Left lung (tissue), 10 donors: Measurements from ENCODE around the gene DENND1A. TPM values are rescaled to one million over a fixed set of nuclear protein-coding genes. Genes with fewer than 3 reads are reported as not detected.

Source experiments
- ATAC-seq: fragments of 200-7000 bp; cut with Tn5 transposase; one replicate; pipeline ENCODE4 v1.9.1; 2020; ENCODE audit warnings: moderate library complexity
- DNase-seq, 4 donors: peaks; one replicate each; pipeline ENCODE4 v3.0.0-alpha.2; 2013 to 2020
- H3K27ac ChIP-seq, 2 donors: fragments of 200-600 bp; sonication (generic) in 1 of 2; one replicate each; pipeline versions ENCODE4 v1.5.0 to v1.8.0; 2020 to 2021
- H3K27me3 ChIP-seq, 2 donors: fragments of 200-600 bp; sonication (generic) in 1 of 2; one replicate each; pipeline versions ENCODE4 v1.5.0 to v1.8.0; 2020 to 2021
- H3K36me3 ChIP-seq, 2 donors: fragments of 200-600 bp; sonication (generic) in 1 of 2; one replicate each; pipeline versions ENCODE4 v1.5.0 to v1.8.0; 2020 to 2021
- H3K4me1 ChIP-seq, 2 donors: fragments of 200-600 bp; one replicate each; pipeline ENCODE4 v1.8.0; 2021
- H3K4me3 ChIP-seq, 2 donors: fragments of 200-600 bp; sonication (generic) in 1 of 2; one replicate each; pipeline versions ENCODE4 v1.5.0 to v1.8.0; 2020 to 2021; ENCODE audit warnings: mild to moderate bottlenecking in 1 of 2
- H3K9me3 ChIP-seq, 2 donors: fragments of 200-600 bp; sonication (generic) in 1 of 2; one replicate each; pipeline versions ENCODE4 v1.5.0 to v1.8.0; 2020 to 2021
- intact Hi-C, 2 donors: fragments of 100-400 bp; cut with DNase I; formaldehyde crosslinking; loops; one replicate each; pipeline versions ENCODE4 v1.11.2 to v1.14.2; 2022
- polyA plus RNA-seq, 6 donors: library from polyadenylated mRNA; unstranded; fragments of 120-200 nt; gene quantifications; one replicate each; pipeline ENCODE4 v1.2.1, GENCODE V29; 2013; ENCODE audit not compliant: insufficient read length in 6 of 6
- total RNA-seq, 2 donors: library from RNA; stranded (reverse); fragmentation: NEBNext Ultra II Directional; extraction: Animal tissue kit (Norgen Biotek cat#: 25700); gene quantifications; one replicate each; pipeline ENCODE4 v1.2.1, GENCODE V29; 2021
- TF ChIP-seq, protein P1 (sequence below), 2 donors: fragments of 200-600 bp; sonication (generic) in 1 of 2; IDR thresholded peaks; one replicate each; pipeline versions ENCODE4 v1.5.0 to v1.8.0; 2021; ENCODE audit warnings: antibody characterized with exemption in 2 of 2
- donor health status: DM: no; HTN: yes; CAD: no.
- donor health status: DM: no; HTN: no; CAD: no.

The DENND1A gene
- total and polyA plus RNA-seq, 8 donors: 8.3 to 23.2 (median 9.7) TPM

DNA sequence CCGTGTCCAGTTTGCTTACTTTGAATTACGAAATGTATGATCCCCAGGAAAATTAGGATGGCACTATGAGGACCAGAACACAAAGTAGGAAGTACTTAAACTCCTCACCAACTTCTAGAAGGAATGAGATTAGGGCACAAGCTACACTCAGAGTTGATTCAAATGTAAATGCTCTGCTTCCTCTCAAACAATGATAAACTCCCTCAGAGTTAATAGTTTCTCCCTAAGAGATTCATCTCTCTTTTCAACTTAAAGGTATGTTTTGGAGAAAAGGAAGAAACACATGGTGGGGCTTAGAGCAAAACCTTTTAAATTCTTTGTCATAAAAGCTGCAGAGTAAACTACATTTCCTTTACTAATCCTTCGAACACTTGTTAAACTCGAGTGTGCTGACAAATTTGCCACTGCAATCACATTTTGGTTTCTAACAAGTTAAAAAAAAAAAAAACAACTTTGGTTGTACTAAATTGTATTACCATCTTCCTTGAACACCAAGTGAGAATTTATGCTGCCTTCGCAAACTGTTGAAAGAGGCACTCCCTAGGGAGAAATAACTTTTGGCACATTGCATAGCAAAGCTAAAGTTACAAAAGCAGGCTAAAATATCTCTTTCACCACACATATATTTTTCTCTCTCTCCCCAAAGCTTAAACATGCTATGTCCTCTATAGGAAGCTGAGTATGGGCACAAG lies 66.6 kb downstream of the DENND1A start:
- DNase-seq (no peak), ATAC-seq (no peak)
- intact Hi-C loops: no loop called here
- Histone ChIP-seq H3K4me1 (peaks cover 0 to 68% of the 10 kb centered on the region in 2 donors), H3K36me3 (no peaks in the 10 kb centered on the region), H3K4me3 (no peak overlapping the region), H3K27me3 (no peaks in the 10 kb centered on the region), H3K9me3 (no peaks in the 10 kb centered on the region), H3K27ac (no peak overlapping the region)
- TF ChIP-seq, protein P1, sequence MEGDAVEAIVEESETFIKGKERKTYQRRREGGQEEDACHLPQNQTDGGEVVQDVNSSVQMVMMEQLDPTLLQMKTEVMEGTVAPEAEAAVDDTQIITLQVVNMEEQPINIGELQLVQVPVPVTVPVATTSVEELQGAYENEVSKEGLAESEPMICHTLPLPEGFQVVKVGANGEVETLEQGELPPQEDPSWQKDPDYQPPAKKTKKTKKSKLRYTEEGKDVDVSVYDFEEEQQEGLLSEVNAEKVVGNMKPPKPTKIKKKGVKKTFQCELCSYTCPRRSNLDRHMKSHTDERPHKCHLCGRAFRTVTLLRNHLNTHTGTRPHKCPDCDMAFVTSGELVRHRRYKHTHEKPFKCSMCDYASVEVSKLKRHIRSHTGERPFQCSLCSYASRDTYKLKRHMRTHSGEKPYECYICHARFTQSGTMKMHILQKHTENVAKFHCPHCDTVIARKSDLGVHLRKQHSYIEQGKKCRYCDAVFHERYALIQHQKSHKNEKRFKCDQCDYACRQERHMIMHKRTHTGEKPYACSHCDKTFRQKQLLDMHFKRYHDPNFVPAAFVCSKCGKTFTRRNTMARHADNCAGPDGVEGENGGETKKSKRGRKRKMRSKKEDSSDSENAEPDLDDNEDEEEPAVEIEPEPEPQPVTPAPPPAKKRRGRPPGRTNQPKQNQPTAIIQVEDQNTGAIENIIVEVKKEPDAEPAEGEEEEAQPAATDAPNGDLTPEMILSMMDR (IDR thresholded peaks at IDR 0.05): no peak

- Histone ChIP-seq H3K27me3 (no peaks in the 10 kb centered on the region), H3K27ac (no peak overlapping the region), H3K4me1 (peaks cover 0 to 57% of the 10 kb centered on the region in 2 donors), H3K36me3 (no peaks in the 10 kb centered on the region), H3K9me3 (no peaks in the 10 kb centered on the region), H3K4me3 (no peak overlapping the region)
- no peak for ATAC-seq
- intact Hi-C loops: no loop called here
- no peak for DNase-seq
- TF ChIP-seq, protein P1 (IDR thresholded peaks at IDR 0.05): no peak
Observed at GRCh38 chr9:123861756-123862120, 68.2 kb downstream of the DENND1A start.

DNA sequence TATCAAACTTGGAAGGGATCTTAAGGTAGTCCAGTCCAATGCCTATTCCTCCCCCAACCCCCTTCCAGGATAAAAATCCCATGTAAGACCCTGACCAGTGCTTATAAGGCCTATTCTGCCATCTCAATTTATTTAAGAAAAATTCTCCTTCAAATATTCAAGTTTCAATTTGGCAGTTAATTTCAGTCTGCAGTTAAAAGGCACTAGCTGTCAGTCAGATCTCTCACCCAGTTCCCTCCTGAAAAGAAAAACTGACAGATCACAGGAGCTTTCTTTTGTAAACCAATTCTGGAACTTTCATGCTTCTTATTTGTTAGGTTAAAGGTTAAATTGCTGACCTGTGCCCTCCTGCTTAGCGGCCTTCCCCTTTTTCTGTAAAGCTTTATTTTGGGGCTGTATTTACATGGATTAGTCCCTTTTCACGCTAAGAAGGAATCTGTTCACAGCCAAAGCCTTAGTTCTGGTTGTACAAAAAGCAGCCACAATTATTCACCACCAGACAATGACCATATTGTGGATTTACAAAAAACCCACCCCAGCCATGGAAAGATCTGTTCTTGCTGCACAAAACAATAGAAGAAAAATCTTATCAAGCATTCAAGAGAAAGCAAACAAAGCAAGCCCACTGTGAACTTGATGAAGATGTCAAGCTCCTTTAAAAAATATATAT lies 68.7 kb downstream of the DENND1A start:
- TF ChIP-seq, protein P1 (IDR thresholded peaks at IDR 0.05): no peak
- peaks cover 0 to 53% of the 10 kb centered on the region in 2 donors for H3K4me1 ChIP-seq
- DNase-seq (no peak), ATAC-seq (no peak)
- no peak overlapping the region for H3K4me3 ChIP-seq
- intact Hi-C loops: no loop called here
- no peak overlapping the region for H3K27ac ChIP-seq
- no peaks in the 10 kb centered on the region for H3K9me3 ChIP-seq
- no peaks in the 10 kb centered on the region for H3K27me3 ChIP-seq
- no peaks in the 10 kb centered on the region for H3K36me3 ChIP-seq

GRCh38 chr9:123860603-123861002 lies 69.3 kb downstream of the DENND1A start:
- Histone ChIP-seq H3K27ac (no peak overlapping the region), H3K36me3 (no peaks in the 10 kb centered on the region), H3K27me3 (no peaks in the 10 kb centered on the region), H3K4me1 (peaks cover 0 to 46% of the 10 kb centered on the region in 2 donors), H3K9me3 (no peaks in the 10 kb centered on the region), H3K4me3 (no peak overlapping the region)
- intact Hi-C loops: no loop called here
- ATAC-seq: no peak
- TF ChIP-seq, protein P1 (IDR thresholded peaks at IDR 0.05): no peak
- no peak for DNase-seq

GRCh38 chr9:123852403-123852802 lies 77.5 kb downstream of the DENND1A start:
- intact Hi-C loops: no loop called here
- Histone ChIP-seq H3K27ac (no peak overlapping the region), H3K4me1 (no peaks in the 10 kb centered on the region), H3K9me3 (peaks cover 0 to 5% of the 10 kb centered on the region in 2 donors), H3K4me3 (no peak overlapping the region), H3K36me3 (peaks cover 0 to 3% of the 10 kb centered on the region in 2 donors), H3K27me3 (no peaks in the 10 kb centered on the region)
- DNase-seq (no peak), ATAC-seq (no peak)
- TF ChIP-seq, protein P1 (IDR thresholded peaks at IDR 0.05): no peak
